ENCODE measurements around the gene CD226. TPM values are rescaled to one million over a fixed set of nuclear protein-coding genes. Genes with fewer than 3 reads are reported as not detected.
A peak's percentile ranks its signal among the peaks of the same experiment; 100 is the strongest.

Gene CD226
- total and polyA plus RNA-seq, 10 of the 15 experiments (the other 5 are each of a cell fraction or from before 2014, with no cell fraction given): 12.9 to 68.8 (median 47.3) TPM

DNA sequence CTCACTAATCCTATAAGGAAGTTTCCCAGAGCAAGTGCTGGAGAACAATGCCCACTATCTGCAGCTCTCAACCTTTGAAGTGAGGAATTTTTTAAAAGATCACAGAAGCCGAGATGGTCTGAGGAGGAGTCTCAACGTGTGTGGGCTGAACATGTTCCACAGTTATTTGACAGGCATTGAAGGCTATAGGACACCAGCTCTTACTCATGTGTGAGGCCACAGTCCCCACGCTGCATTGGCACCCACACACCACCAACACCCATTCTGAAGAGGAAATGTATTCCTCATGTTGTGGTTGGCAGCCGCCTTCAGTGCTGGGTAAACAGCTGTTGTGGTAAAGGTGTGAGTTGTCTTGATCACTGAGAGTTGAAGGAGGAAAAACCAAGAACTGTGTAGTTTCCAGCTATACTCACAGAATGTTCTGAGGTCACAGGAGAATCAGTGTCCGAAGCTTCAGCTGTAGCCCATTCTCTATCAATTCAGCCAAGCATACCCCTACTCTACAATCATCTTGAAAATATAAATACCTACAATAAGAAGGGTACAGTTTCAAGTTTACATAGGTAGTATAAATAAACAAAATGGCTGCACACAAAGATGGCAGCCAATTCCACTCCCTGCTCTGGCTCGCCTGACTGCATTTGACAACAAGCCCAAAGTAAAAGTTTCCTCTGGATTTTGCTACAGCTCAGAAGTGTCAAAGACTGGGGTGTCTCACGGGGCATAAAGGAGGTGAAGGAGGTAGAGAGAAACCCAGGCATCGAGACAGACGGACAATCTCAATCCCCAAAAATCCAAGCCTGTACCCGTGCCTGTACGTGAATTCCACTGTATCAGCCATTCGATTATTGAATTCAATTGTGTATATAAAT is 12.1 kb downstream of the CD226 start (continued):
- peak; percentile 91 for TF ChIP-seq BCL3 (IDR thresholded peaks at IDR 0.05; ENCODE audit: borderline replicate concordance, insufficient read depth, low read depth, low read length, poor library complexity, severe bottlenecking)
- TF ChIP-seq MEF2B (IDR thresholded peaks at IDR 0.05; ENCODE audit: partially characterized antibody, poor library complexity, severe bottlenecking): peak; percentile 80
- TF ChIP-seq ZNF622 (IDR thresholded peaks at IDR 0.05): no peak
- TF ChIP-seq NR2C1 (IDR thresholded peaks at IDR 0.05): no peak
- peak; percentile 99 for TF ChIP-seq IKZF2 (IDR thresholded peaks at IDR 0.05)
- TF ChIP-seq BMI1 (IDR thresholded peaks at IDR 0.05; ENCODE audit: borderline replicate concordance): peak; percentile 76
- TF ChIP-seq, protein P1, sequence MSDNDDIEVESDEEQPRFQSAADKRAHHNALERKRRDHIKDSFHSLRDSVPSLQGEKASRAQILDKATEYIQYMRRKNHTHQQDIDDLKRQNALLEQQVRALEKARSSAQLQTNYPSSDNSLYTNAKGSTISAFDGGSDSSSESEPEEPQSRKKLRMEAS (IDR thresholded peaks at IDR 0.05; ENCODE audit: low read depth, low read length): peak; percentile 31; the same call in 1 of the 2 replicates
- TF ChIP-seq KAT2A (conservative IDR thresholded peaks at IDR 0.05; ENCODE audit: control insufficient read depth, low read depth, low read length): no peak
- TF ChIP-seq SP1 (IDR thresholded peaks at IDR 0.05; ENCODE audit: low read depth, low read length): peak; percentile 69
- TF ChIP-seq SUZ12 (IDR thresholded peaks at IDR 0.05; ENCODE audit: unreplicated experiment): no peak
- TF ChIP-seq CBX5 (IDR thresholded peaks at IDR 0.05; ENCODE audit: low read depth): peak; percentile 91; the same call in 1 of the 2 replicates
- no peak for TF ChIP-seq MEF2A (IDR thresholded peaks at IDR 0.05; ENCODE audit: insufficient read depth, low read depth, low read length)
- TF ChIP-seq, protein P2, sequence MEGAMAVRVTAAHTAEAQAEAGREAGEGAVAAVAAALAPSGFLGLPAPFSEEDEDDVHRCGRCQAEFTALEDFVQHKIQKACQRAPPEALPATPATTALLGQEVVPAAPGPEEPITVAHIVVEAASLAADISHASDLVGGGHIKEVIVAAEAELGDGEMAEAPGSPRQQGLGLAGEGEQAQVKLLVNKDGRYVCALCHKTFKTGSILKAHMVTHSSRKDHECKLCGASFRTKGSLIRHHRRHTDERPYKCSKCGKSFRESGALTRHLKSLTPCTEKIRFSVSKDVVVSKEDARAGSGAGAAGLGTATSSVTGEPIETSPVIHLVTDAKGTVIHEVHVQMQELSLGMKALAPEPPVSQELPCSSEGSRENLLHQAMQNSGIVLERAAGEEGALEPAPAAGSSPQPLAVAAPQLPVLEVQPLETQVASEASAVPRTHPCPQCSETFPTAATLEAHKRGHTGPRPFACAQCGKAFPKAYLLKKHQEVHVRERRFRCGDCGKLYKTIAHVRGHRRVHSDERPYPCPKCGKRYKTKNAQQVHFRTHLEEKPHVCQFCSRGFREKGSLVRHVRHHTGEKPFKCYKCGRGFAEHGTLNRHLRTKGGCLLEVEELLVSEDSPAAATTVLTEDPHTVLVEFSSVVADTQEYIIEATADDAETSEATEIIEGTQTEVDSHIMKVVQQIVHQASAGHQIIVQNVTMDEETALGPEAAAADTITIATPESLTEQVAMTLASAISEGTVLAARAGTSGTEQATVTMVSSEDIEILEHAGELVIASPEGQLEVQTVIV (IDR thresholded peaks at IDR 0.05; ENCODE audit: borderline replicate concordance, partially characterized antibody): no peak
- no peak for TF ChIP-seq USF2 (IDR thresholded peaks at IDR 0.05; ENCODE audit: borderline replicate concordance, low read depth, low read length)
- 0 out of 2 replicates have a peak, but pooled peaks have one; percentile 5 for TF ChIP-seq ZNF24 (IDR thresholded peaks at IDR 0.05)
- TF ChIP-seq YBX1 (IDR thresholded peaks at IDR 0.05): no peak
- no peak for TF ChIP-seq ASH2L (IDR thresholded peaks at IDR 0.05; ENCODE audit: borderline replicate concordance, low read depth)
- TF ChIP-seq STAT1 (conservative IDR thresholded peaks at IDR 0.05): no peak
- TF ChIP-seq FOXK2 (IDR thresholded peaks at IDR 0.05): no peak
- TF ChIP-seq, protein P3, sequence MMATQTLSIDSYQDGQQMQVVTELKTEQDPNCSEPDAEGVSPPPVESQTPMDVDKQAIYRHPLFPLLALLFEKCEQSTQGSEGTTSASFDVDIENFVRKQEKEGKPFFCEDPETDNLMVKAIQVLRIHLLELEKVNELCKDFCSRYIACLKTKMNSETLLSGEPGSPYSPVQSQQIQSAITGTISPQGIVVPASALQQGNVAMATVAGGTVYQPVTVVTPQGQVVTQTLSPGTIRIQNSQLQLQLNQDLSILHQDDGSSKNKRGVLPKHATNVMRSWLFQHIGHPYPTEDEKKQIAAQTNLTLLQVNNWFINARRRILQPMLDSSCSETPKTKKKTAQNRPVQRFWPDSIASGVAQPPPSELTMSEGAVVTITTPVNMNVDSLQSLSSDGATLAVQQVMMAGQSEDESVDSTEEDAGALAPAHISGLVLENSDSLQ (IDR thresholded peaks at IDR 0.05): peak; percentile 81
- no peak for TF ChIP-seq RCOR1 (conservative IDR thresholded peaks at IDR 0.05; ENCODE audit: low read depth, low read length)
